ENCODE measurements around the gene LRP3.
"Not testable (repeated sequence)": the region's sequence is repeated elsewhere in the genome, so short reads cannot be mapped to it uniquely, and the experiment has no call there.

LRP3 gene

DNA sequence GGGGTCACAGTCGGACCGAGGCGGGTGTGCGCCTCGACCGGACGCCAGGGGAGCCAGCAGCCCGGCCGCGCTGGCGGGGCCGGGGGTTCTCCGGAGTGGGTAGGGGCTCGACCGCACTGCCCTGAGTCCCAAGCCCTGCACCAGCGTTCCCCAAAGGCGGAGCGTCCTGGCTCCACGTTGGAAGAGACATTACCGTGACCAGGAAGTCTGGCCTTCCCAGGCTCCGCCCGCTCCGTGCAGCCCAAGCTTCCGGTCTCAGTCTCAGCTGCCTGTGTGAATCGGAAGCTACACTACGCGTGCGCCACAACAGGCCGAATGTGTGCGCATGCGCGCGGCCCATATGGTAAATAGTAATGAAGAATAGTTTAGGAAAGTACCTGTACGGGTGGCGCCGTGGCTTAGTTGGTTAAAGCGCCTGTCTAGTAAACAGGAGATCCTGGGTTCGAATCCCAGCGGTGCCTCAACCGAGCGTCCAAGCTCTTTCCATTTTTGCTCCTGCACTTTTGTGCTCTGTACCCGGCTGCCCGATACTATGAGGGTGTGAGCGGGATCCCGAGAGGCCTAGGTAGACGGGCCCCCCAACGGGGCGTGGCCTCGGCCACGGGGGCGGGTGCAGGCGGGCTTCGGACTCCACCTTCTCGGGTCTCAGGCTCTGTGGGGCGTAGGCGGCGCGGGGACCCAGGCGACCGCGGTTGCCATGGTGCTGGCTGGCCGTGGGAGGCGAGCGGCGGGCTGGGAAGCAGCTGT lies 17.3 kb upstream of the LRP3 start:
- DNase-seq (ENCODE audit: low read depth in 2 of 2): peak; percentile 91 to 95

DNA sequence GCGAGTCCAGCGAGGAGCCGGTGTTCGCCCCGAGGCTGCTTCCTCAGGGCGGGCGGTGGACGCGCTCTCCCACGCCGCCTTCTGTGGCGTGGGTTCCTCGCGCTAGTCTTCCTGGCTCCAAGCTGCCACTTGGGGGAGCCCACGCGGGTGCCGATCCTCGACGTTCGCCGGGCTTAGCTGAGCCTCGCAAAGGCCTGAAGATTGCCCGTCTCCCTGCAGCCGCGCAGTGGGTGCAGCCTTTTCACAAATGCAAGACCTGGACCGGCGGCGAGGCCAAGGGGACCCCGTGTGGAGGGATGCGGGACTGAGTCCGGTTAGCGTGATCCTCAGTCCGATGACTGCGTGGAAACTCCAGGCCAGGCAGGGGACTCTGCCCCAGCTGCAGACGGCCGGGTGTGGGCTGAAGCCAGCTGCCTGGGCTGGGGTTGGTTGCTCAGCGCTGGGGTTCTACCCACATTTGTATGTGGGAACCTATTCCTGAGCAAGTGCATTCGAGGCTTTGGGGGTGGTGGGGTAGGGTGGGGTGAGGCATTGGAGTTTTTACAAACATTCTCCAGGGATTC lies 16.6 kb upstream of the LRP3 start:
- DNase-seq (ENCODE audit: low read depth in 2 of 2): peak; percentile 51 to 52

DNA sequence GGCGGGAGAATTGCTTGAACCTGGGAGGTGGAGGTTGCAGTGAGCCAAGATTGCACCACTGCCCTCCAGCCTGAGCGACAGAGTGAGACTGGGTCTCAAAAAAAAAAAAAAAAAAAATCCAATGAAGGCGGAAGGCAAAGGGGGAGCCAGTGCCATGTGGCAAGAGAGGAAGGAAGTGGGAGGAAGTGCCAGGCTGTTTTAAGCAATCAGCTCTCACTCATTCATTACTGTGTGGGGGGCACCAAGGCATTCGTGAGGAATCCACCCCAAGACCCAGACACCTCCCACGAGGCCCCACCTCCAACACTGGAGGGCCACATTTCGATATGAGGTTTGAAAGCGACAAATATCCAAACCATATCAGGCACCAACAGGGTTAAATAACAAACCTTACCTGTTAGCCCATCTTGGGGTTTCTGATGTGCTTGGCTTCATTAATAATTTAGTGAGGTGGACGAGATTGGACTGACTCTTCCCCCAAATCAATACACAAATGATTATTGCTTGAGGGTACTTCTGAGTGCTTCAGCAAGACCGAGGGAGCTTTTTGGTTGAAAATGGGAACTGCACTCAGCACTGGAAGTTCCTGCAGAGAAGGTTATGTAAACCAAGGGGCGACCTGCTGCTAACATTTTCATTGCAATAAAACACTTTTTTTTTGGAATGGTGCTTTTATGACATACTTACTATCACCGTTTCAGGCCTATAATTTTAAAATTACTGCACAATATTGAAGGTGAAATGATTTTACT lies 7.5 kb upstream of the LRP3 start:
- DNase-seq (ENCODE audit: low read depth in 2 of 2): no peak

DNA sequence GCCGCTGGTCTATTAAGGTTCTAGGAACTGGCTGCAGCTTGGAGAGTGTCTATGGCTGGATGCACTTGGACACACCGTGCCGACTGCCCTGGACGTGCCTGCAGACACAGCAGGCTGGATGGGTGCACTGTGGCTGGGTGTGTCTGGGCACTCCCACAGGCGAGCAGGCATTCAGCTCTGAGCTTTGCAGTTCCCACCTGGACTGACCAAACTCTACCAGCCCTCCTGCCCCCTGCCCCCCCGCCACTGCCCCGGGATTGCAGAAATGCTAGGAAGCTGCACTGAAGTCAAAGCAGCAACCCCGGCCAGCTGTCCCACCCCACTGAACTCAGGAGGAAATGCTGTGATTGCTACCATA lies 7.0 kb upstream of the LRP3 start:
- DNase-seq (ENCODE audit: low read depth in 2 of 2): no peak

DNA sequence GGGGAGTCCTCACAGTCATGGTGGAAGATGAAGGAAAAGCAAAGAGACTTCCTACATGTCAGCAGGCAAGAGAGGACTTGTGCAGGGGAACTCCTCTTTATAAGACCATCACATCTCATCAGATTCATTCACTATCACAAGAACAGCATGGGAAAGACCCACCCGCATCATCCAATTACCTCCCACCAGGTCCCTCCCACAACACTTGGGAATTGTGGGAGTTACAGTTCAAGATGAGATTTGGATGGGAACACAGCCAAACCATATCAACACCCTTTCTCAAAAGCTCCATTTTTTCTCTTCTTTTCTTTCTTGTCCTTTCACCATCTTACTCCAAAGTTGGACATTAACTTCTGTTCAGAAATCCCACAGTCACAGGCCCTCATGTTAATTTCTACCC lies 4.7 kb upstream of the LRP3 start:
- DNase-seq (ENCODE audit: low read depth in 2 of 2): no peak

DNA sequence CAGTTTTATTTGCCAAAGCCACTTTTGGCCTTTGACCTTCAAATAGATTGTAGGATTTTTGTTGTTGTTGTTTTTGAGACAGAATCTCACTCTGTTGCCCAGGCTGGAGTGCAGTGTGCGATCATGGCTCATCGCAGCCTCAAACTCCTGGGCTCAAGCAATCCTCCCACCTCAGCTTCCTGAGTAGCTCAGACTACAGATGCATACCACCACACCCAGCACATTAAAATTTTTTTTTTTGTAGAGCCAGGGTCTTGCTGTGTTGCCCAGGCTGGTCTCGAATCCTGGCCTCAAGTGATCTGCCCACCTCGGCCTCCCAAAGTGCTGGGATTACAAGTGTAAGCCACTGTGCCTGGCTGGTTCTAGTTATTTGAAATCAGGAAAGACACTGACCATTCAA lies 3.0 kb upstream of the LRP3 start:
- DNase-seq (ENCODE audit: low read depth in 2 of 2): not testable (repeated sequence)

DNA sequence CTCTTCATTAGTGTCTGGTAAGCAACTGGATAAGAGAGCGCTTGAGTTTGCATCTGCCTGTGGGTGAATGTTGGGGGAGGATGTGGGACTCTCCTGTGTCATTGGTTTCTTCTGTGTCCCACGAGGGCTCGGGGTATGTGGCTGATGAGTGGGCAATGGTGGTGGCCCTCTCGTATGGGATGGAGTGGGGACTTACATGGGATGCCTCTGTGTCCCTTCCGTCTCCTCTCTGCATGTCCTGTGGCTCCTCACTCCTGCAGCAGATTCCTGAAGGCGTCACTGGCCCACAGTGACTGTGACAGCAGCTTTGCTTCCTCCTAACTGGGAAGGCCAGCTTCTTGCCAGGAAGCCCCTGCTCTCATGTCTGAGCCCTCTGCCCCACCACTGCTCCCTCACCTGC lies 2.6 kb upstream of the LRP3 start:
- DNase-seq (ENCODE audit: low read depth in 2 of 2): no peak

DNA sequence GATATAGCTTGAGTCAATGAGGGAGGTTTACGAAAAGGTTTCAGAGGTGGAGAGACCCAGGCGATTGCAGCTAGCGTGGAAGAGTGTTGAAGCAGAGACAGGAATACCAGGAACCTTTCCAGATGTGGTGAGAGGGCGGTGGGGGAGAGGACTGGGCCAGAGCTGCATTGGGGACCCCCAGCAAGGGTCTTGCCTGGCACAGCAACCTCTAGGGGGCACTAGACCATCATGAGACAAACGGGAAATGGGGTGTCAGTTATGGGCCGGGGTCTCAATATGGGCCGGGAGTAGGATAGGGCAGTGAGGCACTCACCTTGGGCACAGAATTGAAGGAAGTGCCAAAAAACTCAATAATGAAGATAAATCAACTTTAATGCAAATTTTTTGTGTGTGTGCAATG lies 2.1 kb upstream of the LRP3 start:
- DNase-seq (ENCODE audit: low read depth in 2 of 2): no peak

DNA sequence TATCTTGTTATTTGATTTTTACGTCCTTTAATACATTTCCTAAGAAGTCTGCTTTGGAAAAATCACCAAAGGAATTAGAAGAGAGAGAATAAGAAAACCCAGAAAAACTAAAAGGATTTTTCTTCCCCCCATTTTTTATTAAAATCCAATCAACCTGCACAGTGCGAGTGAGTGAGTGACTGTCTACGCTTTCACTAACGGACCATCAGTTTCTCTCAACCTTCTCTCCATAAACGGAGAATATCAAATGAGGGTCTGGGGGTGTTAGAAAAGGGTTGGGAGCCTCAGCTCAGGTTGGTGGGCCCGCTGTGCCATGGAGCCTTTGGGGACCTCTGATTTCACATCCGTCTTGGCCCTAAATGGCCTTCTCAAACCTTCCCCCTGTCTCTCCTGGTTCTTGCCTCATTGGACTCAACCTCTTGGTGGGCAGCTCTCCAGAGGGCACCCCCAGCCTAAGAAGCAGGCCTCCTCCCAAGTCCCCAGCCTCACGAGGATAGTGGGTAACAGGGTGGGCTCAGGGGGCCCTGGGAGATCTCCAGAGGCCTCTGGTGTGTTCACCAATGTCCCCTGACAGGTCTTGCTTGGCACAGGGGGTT lies 763 bp upstream of the LRP3 start:
- DNase-seq (ENCODE audit: low read depth in 2 of 2): no peak

DNA sequence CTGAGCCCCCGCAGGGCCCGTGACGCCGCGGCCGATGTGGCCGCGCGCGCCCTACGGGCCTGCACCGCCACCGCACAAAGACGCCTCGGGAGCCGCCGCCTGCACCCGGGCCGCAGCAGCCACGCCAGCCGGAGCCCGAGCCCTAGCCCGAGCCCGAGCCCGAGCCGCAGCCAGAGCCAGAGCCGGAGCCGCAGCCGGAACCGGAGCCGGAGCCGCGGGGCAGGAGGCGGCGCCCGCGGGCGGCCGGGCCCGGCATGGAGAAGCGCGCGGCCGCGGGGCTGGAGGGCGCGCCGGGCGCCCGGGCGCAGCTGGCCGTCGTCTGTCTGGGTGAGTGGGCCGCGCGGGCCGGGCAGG lies 379 bp downstream of the LRP3 start:
- DNase-seq (ENCODE audit: low read depth in 2 of 2): no peak

DNA sequence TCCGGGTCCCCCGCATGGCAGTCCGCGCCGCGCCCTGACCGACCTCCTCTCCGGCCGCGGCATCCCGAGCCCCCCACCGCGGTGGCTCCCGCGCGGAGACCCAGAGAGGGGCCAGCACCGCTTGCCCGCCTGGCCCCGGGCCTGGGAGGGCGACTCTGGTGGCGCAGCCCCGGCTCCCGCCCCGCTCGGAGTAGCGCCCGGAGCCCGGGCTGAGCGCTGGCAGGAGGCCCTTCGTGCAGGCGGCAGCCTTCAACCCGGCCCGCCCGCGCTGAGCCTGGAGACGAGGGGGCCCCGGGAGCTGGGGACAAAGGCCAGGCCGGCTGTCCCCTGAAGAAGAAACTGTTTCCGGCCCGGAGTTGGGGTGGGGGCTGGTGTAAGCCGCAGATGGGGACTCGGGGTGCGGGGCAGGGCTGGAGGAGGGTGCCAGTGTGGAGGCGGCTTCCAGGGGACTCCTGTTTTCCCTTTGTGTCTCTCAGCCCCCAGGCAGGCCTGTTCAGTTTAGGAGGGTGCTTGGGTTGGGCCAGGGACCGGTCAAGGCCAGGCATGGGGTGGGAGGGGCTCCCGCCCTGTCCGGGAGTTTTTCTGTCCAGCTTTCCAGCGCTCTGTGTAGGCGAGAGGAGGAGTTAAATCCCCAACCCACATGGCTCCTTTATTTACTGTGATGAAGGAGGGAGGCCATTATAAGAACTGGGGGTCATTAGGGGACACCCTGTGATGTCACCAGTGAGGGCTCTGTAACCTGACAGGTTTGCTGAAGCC lies 935 bp downstream of the LRP3 start:
- no peak for DNase-seq (ENCODE audit: low read depth in 2 of 2)

DNA sequence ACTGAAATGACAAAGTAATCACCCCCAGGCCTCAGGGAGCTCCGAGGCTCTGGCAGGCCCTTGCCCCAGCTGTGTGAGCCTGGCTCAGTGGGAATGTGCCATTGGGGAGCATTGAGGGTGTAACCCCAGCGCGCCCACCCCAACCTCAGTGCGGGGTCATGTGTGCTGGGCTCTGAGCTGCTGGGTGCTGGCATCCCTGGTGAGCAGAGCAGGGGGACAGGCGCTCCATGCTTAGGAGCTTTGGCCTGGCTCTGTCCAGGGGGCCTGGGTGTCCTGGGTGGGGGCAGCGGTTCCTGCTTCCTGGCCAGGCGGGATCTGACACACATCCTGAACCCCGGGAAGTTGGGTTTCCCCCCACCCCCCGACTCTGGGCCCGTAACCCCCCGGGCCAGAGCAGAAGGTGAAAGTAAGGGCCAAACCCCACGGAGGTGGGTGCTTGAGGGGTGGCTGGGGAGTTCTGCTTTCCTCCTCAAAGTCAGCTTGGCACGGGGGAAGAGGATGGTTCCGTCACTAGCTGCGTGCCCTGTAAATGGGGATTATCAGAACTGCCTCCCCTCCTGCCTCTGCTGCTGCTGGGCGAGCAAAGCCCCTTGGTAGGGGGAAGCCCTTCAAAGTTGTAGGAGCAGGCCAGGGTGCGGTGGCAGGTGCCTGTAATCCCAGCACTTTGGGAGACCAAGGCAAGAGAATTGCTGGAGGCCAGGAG lies 1.7 kb downstream of the LRP3 start:
- DNase-seq (ENCODE audit: low read depth in 2 of 2): no peak

DNA sequence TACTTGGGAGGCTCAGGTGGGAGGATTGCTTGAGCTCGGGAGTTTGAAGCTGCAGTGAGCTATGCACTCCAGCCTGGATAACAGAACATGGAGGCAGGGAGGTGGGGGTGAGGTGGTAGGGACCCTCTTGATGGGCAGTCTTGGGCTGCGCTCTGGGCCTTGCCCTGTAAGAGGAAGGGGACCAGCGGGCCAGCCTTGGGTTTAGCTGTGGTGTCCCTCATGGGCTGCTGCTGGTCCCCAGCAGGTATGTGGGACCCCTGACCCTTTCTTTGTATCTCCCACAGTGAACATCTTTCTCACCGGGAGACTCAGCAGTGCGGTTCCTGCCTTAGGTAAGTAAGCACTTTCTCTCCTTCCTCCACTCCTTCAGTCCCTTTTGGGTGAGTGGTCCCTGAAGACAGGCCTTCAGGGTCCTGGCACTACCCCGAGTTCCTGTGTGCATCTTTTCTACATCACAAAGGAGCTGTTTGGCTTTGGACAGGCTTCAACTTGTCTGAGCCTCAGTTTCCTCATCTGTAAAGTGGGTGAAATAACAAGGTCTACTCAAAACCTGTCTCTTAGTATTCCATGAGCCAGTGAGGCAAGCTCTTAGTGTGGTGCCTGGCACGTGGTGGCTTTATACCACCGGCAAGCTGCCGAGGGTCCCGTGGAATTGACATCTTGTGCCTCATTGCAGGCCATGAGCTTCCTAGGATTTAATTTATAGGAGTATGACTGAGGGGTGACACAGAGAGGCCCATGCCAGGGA lies 2.5 kb downstream of the LRP3 start:
- DNase-seq (ENCODE audit: low read depth in 2 of 2): no peak

DNA sequence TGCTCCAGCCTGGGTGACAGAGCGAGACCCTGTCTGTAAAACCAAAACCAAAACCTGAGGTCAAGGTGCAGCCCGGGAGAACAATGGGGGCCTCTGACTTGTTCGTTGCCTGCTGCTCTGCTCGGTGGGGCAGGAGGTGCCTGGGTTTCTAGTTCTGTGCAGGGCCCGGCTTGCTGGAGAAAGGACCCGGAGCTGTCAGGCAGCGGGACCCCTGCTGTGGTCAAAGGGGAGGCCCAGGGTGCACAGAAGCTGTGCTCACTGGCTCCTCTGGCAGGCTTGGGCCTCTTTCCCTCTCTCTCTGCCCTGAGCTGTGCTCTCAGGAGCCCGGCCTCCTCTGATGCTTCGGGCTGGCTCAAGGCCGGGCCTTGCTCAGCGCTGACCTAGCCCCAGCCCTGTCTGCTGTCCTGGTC lies 3.5 kb downstream of the LRP3 start:
- DNase-seq (ENCODE audit: low read depth in 2 of 2): no peak

DNA sequence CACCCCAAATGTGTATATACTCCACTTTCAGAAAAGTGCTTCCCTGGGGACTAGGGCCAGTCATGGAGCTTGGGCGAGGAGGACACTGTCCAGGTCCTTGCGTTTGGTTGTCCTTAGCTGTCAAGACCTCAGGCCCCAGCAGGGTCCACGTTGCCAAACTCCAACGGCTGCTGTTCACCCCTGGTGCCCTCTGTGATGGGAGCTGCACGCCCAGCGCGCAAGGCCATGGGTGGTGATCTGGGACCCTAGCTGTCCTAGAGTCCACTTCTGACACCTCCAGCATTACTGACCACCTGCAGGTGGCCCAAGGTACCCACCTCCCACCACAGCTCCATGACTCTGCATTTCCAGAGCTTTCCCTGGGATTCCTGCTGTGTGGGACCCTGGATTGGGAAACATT lies 4.0 kb downstream of the LRP3 start:
- DNase-seq (ENCODE audit: low read depth in 2 of 2): no peak

DNA sequence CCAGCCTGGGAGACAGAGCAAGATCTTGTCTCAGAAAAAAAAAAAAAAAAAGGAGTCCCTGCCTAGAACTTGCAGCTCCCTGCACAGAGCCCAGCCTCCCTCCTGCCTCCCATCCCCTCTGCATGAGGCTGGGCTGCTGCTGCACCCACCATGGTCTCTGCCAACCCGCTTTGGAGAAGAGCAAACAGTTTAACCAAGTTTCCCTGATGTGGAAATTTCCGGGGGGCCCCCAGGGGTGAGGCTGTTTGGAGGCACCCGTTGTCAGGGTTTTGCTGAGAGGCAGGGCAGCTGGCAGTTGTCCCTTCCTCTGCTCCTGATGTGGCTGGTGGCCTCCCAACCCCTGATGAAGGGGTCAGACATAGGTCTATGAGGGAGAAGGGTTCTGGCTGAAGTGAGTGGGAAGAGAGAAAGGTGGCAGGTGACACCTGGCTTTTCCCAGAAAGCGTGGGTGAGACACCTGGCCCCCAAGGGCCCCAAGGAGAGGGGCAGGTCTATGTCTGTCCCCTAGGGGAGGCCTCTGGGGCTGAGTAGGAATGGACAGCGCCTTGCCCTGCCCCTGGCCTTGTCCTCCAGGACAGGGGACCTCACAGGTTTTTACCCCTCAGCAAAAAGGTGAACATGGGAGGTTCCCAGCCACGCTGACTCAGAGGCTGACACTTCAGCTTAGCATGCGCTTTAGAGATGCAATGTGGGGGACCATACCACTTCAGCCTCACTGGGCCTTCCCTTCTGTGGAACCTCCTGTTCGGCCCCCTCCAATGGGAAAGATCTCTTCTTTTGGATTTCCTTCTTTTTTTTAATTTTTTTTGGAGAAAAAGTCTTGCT lies 5.5 kb downstream of the LRP3 start:
- DNase-seq (ENCODE audit: low read depth in 2 of 2): no peak

DNA sequence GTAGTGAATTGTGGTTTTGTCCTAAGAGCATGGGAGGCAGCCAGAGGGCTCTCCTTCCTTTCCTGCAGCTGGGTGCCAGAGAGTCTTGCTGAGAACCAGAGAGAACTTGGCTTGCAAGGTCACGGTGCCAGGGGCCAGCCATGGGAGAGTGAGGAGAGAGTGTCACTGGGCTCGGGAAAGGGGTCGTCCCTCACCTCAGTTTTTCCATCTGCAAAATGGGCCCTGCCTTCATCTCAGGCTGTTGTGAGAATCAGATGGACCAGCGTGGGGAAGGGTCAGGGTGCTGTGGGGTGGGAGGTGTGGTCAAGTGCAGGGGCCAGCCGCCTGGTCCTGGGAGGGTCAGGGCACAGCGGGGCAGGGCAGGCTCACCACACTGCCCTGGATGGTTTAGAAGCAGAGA lies 7.3 kb downstream of the LRP3 start:
- no peak for DNase-seq (ENCODE audit: low read depth in 2 of 2)

DNA sequence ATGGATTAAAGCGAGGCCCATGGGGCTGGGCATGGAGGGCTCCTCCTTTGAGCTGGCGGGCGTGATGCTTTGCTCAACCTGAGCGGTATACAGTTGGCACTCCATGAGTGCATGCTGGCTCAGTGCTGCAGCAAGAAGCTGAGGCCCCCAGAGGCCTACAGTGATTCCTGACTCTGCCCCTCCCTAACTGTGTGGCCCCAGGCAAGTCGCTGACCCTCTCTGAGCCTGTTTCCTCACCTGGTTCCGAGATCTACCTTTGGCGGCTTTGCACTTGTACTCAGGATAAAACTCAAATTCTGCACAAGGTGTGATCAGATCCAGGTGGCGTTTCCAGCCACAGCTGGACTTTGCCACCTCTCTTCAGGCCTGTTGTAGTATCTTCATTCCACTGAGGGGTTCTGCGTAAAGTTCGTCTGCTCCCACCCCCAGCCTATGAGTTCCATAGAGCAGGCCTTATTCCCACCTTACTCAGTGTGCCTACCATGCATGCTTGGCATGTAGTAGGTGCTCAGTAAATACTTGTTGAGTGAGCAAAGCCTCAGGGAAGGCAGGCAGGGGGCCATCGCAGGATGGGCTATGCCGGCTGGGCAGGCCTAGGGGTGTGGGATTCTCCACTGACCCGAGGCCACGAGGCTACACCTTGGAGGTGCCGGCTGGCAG lies 7.9 kb downstream of the LRP3 start:
- DNase-seq (ENCODE audit: low read depth in 2 of 2): no peak

Measured in stimulated activated CD8-positive, alpha-beta memory T cell treated with anti-CD3 and anti-CD28 coated beads, Interleukin-7, amount 100 ng/mL, for 1 hour (primary cell).